Stimulated activated CD4-positive, alpha-beta T cell treated with anti-CD3 and anti-CD28 coated beads, Interleukin-12 subunit alpha, Interleukin-12 subunit beta, amount 100 ng/mL, for 4 hours (primary cell): ENCODE data around the gene HOXD12.
A peak's percentile ranks its signal among the peaks of the same experiment; 100 is the strongest.

Experiments
- DNase-seq: peaks from one replicate; pipeline ENCODE4 v3.0.0-alpha.2; 2020

The HOXD12 gene

DNA sequence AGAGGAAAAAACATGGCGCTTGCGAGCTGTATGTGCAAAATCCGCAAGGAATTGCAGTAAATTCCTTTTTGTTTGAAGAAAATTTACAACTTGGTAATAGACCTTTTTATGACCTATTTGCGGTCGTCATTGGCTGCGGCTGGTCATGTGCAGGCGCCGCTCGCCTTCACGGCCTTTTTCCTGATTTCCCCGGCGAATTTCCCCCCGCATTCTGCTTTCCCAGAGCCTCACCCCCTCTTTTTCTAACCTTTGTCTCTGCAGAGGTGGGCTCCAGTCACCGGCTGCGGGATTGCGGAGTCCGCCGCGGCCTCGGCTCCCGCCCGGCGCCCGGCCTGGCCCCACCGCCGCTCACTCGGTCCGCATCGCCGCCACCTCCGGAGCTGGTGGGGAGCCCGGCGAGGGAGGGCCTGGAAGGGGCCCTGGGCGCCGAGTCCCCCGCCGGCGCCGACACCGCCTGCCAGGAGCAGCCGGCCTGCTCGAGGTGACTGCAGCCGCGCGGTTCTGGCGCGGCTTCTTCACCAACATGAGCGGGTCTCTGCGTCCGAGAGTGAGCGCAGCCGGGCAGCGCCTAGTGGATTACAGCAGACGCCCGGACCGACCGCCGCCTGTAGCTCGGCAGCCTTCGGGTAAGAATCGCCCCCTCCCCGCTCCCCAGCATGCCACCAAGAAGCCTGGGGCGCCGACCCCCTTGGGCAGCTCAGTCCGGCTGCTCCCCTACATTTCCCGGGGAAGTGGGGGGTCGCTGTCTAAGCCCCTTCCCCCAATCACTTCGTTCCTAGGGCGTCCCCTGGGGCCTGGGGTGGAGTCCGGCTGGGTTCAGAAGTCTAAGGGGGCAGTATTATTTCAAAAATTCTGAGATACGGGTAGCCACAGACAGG is 37.0 kb downstream of the HOXD12 start:
- DNase-seq = no peak

DNA sequence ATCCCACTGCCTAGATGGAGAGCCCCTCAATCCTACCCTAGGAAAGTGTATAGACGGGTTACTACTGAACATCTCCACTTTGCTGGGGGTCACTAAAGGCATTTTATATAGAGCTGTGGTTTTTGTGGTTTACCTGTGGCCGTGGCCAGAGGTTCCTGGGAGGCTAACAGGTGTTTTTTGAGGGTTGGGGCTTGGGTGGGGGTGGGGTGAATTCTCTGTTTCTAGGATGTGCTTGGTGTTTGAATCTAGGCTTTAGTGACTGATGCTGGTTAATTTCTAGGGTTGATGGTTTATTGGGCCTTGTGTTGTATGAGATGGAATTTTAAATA is 37.6 kb downstream of the HOXD12 start:
- DNase-seq = no peak

DNA sequence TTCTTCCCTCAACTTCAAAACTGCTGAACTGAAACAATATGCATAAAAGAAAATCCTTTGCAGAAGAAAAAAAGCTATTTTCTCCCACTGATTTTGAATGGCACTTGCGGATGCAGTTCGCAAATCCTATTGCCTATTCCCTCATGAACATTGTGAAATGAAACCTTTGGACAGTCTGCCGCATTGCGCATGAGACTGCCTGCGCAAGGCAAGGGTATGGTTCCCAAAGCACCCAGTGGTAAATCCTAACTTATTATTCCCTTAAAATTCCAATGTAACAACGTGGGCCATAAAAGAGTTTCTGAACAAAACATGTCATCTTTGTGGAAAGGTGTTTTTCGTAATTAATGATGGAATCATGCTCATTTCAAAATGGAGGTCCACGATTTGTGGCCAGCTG is 38.3 kb downstream of the HOXD12 start:
- DNase-seq = no peak

DNA sequence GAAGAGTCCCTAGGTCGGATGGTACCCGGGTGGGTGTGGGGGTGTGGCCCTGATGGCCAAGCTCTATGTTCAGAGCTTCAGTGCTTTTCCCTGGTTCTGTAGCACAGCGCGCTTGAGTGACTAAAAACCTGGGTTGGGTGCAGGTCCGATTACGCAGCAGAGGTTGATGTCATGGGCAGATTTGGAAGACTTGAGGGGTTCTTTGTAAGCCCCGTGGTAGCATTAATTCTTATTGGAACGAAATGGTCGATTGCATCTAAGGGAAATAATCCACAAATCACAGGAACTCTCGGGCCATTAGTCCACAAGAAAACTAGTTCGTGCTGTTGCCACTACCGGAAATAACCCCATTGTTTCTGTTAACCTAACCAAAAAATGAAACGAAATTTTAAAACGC is 38.9 kb downstream of the HOXD12 start:
- DNase-seq = no peak

DNA sequence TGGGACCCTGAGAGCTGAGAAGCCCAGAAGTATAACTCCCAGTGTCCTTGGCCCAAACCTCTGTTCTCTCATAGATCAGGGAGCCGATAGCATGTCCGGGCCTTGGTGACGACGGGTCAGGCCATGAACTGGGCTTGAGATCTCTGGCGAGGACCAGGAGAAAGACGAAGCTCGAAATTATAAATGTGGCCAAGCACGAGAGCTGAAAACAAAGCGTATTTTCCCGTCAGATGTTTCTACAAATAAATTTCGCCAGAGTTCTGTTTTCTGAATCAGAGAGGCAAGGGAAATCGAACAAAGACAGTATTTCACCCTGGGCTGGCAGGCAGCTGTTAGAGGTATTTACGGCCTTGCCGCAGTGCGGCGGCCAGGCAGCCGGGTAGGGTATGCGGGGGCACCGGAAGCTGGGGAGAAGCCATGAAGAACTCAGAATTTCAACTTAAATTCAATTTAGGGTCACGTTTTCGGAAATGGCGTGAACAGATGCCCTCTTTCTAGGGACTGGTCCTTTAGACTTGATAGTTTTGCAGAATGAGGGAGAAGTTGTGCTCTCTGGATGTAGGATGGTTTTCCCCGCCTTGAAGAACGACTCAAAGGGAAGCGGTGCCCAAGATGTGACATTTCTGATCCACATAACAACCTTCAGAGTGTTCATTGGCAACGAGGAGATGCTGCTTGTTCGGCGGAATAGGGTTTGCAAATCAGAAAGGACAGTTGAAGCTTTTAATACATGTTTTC is 39.5 kb downstream of the HOXD12 start:
- DNase-seq = no peak

DNA sequence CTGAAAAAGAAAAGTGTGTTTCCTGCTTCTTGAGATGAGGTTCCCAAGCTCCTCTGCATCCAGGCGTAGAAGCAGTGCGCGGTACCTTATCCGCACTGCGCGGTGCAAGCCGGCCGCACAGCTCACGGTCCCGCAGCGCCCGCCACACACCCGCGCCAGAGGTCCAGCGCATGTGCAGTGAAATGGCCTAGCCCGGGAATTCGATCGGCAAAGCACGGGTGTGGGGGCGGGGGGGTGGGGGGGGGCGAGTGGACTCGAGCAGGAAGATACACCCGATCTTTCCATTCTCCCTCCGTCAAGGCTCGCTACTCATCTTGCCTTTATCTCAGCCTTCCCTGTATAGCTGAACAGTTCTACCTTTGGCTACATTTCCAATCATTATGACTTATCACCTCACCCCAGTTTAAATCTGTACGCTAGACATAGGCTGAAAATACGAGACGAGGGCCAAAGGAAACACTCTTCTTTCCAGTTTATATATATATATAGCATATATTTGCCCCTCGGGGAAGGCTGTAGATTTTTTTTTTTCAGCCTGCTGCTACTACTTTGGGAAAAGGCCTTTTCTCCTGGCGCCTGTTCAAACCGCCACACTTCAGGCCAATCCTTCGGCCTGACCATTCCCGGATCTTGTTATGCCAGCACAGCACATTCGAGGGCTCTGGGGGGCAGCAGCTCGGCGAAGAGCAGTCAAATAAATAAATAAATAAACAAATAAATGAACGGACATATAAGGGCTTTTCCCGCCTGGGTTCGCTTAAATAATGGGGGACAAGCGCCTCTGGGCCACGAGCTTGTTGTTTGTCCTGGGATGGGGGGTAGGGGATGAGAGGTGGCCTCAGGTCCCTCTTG is 40.3 kb downstream of the HOXD12 start:
- no peak for DNase-seq

DNA sequence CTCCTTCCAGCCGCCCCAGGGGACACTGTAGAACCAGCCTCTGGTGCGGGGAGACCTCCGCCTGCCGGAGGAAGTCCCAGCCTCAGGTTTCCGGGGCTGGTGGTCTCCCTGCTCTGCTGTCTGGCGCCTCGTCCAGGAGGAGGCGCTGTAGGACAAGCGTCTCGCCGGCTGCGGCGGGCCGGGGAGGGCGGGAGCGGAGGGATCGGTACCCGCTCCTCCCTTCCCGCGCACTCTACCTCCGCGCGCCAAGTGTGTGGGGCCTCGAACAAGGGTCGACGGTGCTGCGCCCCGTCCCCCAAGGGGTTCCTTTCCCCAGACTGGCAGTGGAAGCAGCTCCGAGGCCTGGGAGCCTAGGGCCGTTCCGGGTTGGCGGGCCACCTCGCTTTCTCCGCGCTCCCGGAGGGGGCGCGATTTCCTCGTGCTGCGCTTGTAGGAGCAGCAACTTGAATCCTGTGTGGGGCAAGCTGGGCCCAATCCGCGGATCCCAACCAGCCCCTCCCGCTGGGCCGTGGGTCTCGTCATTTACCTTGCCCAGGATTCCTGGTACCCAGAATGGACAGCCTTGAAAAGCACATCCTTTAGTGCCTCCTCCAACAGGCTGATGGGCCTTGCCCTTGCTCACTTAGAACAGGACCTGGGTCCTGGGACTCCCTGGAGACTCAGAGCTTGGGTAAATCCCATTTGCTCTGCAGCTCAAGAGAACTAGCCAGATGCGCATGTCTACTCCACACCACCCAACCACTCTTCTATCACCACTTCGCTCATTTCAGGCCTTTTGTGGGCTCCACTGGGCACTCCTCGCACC is 41.1 kb downstream of the HOXD12 start:
- peak; percentile 62 for DNase-seq

DNA sequence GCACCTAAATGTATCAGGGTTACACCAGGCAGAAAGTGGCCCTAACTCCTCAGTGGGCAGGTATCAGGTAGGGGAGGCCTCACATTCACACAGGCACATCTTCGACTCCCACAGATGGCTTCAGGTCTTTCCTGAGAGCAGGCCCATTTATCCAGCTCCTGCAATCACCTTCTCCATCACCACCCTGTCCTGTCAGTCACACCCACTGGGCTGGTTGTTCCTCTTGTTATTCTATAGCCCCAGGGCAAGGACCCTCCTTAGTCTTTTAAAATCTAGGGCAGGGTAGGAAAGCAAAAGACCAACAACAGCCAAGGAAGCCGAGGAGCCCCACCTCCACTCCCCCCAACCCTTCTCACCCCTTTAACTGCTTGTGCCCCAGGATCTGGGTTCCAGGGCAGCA is 42.7 kb downstream of the HOXD12 start:
- no peak for DNase-seq

DNA sequence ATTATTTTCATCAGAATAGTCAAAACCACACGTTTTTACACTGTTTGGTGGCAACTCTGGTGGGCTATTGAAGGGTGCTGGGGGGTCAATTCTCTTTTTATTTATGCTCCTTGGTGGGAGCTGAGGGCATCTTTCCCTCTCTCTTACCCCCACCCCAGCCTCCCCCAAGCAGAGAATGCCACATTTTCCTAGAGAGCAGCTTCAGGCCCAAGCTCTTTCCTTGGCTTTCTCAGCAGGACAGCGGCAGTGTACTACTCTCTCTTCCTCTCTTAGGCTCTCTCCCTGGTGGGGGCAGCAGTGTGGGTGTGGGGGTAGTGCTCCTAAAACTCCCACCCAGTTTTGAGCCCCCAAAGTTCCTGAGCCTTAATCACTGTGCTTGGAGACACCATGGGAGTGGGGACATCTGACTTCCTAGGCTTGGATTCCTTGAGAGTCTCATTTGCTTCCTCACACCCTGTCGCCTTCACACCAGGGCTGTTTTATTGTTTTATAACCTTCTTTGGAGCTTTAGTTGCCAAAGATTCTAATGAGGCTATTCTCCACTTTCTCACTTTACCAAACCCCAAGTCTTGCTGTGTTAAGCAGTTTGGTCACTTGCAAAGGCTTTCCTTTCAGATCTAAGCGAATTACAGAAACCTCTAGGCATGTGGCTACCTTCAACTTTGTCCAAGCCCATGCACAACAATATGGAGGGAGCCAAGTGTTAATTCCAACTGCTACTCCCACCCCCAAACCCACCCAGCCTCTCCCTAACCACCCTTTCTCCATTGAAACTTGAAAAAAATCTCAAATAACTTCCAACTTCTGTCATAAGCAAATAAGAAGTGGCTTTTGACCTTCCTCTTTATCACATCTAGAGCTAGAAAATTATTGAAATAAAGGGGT is 45.7 kb downstream of the HOXD12 start:
- DNase-seq = no peak

DNA sequence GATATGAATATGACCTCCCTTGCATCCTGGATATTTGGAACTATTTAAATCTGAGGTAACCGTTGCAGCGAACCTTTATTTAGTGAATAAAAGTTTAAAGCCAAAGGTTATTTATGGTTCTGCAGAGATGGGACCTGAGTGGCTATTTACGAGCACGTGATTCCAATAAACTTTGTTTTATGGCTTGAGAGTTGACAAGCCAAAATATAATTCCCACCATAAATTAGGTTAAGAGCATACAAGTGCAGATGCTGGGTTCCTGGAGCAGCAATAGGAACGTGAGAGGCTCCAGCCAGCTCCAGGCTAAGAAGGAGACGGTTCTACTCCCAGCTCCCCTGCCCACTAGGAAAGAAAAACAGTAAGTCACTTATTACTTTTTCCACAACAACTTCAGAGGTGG is 46.5 kb downstream of the HOXD12 start:
- no peak for DNase-seq

DNA sequence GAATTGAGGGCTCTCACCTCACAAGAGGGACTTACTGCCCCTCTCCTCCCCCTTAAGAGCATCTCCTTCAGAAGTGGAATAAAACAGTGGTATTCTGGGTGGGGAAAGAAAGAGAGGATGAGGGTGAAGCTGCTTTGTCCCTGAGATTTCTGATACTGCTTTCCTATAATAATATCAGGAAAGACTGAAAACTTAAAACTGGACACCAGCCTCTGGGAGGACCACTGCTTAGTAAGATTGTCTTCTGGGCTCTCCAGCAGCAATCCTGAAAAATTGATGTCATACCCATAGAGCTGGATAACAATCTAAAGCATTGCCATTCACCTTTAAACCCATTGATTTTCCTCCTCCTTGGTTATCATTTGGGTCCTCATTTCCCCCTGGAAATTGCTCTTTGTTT is 47.0 kb downstream of the HOXD12 start:
- no peak for DNase-seq

DNA sequence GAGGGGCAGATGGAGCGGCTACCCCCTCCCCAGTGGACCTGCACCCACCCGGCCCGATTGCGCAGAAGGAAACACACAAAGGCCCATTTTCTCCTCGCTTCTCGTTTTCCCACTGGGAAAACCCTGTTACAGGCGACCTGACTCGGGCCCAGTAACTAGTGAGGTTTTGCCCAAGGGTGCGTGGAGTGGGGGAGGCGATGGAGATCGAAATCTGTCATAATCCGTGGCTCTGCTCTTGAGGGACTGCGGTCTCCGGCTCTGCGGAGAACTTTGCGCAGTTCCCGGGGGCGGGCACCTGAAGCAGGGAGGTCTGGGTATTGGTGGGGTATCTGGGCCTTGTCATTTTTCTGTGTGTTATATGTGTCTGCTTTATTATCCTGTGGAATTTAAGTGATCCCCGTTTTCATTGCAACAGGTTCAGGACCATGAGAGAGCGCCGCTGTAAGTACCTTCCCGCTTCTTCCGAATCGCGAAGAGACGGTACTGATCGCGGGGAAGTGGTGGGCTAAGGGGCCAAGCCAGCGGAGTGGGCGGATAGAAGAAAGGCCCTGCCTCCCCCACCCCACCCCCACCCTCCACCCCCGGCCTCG is 47.7 kb downstream of the HOXD12 start:
- DNase-seq = no peak

DNA sequence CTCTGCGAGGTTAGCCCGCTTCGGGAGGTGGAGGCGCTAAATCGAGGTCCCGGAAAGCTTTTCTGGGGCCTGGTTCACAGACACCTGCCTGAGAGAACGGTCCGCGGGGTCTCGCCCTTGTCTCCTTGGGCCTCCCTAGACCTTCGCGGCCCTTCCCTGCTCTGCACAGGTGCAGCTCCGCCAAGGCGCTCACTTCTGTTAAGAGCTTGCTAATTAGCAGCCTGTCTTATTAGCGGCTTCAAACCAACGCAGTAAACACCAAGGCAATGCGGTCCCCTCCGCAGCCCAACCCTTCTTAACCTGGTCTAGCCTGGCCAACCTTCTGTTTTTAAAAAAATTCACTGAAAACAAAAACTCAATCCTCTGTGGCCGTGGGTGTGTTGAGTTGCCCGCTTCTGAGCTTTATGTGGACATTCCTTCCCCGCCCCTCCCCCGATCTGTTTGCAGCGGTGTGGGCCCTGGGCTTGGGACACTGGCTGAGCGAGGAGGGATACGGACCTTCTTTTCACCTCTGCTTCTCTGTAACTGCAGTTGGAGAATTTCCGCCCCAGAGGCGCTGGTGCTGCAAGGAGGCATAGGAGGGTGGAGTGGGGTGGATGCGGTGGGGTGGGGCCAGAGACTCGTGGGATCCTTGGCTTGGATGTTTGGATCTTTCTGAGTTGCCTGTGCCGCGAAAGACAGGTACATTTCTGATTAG is 48.4 kb downstream of the HOXD12 start:
- no peak for DNase-seq

DNA sequence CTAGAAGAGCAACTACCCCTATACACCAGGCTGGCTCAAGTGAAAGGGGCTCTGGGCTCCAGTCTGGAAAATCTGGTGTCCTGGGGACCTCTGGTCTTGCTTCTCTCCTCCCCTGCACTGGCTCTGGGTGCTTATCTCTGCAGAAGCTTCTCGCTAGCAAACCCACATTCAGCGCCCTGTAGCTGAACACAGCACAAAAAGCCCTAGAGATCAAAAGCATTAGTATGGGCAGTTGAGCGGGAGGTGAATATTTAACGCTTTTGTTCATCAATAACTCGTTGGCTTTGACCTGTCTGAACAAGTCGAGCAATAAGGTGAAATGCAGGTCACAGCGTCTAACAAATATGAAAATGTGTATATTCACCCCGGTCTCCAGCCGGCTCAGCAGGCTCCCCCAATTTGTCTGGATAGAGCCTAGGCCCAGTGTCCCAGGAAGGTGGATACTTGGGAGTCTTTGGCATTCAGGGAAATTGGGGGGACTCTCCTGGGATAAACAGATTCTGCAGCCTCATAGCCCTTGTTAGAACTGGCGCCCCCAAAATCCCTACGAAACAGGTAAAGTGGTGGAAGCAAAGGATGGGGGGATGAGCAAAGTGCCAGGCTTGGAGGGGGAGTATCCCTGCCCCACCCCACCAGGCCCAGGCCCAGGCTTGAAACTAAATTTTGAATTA is 49.3 kb downstream of the HOXD12 start:
- DNase-seq = no peak

DNA sequence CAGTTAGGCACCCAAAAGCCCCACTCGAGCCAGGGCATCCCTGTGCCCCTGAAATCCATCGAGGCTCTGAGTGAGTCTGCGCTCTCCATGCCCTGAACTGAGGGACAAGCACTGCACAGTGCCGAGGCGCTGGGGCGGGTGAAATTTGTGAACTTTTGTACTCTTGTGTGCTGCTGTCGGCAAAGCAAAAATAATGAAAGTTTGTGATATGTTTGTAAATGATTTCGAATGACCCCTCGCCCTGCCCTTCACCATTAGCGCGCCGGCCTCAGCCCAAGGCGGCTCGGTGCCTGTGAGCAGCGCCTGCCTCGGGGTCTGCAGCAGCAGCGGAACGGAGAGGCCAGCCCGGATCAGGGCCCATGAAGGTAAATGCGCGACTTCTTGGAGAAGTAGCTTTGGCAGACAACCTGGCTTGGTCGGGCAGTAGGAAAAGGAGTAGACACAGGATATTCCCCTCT is 49.9 kb downstream of the HOXD12 start:
- no peak for DNase-seq

DNA sequence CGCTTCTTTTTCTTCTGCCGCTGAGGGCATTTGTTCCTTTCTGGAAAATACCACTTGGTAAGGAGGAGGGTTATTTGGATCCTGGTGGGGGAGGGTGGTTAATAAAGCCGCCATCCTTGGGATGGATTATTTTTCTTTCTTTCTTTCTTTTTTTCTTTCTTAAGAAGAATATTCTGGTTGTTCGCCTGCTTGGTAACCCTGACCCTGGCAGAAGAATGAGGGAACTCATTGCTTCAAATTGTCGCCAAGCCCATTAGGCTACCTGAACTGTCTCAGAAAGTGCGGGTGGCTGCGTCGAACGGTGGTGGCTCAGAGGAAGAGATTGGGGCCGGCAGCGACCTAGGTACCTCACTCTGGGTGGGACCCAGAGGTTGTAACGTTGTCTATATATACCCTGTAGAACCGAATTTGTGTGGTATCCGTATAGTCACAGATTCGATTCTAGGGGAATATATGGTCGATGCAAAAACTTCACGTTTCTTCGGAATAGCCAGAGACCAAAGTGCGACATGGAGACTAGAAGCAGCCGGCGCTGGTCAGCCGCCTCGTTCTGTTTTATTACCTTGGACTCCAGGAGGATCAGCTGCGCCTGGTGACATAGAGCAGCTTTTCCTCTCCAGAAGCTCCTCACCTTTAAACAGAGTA is 50.5 kb downstream of the HOXD12 start:
- DNase-seq = no peak

DNA sequence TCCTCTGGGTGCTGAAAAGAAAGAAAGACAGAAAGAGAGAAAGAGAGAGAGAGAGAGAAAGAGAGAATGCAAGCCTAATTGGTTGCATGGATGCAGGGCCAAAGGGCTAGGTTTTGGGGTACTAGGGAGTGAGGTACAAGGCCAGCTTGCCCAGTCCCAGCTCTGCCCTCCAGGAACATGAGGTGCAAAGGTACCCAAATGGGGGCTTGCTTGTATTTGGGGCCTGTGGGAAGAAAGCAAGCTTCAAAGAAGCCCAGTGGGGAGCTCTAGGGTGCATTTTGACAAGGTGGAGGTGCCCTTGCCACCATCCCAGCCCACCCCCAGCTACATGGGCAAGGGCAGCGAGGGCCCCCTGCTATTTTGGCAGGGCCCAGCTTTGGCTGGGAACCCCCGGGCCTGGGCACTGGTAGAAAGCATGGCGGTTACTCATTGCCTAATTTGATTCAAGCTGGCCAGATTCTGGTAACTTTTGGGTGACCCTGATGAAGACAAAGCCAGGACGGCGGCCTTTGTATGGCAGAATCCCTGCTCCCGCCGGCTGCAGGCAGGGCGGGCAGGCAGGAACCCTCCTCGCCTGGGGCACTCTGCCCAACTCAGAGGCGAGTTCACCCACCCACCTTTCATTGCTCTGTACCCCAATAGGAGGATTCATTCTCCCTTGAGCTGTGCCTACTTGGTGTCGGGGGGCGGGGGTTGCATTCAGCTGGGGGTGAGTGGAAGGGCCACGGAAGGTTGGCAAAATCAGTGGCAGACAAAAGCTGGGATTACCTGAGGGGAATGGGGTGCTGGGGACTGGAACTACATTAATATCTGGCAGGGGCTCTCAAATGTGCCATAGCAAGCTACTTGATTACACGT is 51.2 kb downstream of the HOXD12 start:
- DNase-seq = no peak
